Mucosa of descending colon (tissue), 3 donors: ENCODE measurements around the gene ST3GAL3. TPM values are rescaled to one million over a fixed set of nuclear protein-coding genes. Genes with fewer than 3 reads are reported as not detected.

Experiments
- ATAC-seq: fragments of 200-7000 bp; cut with Tn5 transposase; one replicate; pipeline ENCODE4 v1.9.1; 2020; ENCODE audit warnings: mild to moderate bottlenecking, moderate library complexity
- DNase-seq, 3 donors: peaks; one replicate each; pipeline ENCODE4 v3.0.0-alpha.2; 2020
- H3K36me3 ChIP-seq: fragments of 200-600 bp; one replicate; pipeline ENCODE4 v1.8.0; 2021; ENCODE audit warnings: low read depth, mild to moderate bottlenecking
- H3K4me1 ChIP-seq: fragments of 200-600 bp; one replicate; pipeline ENCODE4 v1.8.0; 2021; ENCODE audit warnings: low read depth, mild to moderate bottlenecking
- H3K4me3 ChIP-seq: fragments of 200-600 bp; one replicate; pipeline ENCODE4 v1.8.0; 2021; ENCODE audit warnings: mild to moderate bottlenecking
- H3K9me3 ChIP-seq: fragments of 200-600 bp; one replicate; pipeline ENCODE4 v1.8.0; 2021; ENCODE audit warnings: mild to moderate bottlenecking
- intact Hi-C, 2 donors: fragments of 100-400 bp; cut with DNase I in 1 of 2; cut with micrococcal nuclease in 1 of 2; formaldehyde crosslinking; loops; one replicate each; pipeline versions ENCODE4 v1.11.0 to v1.11.1; 2022; cut with DNase I, micrococcal nuclease
- total RNA-seq, 3 donors: library from RNA; stranded (reverse); fragmentation: NEBNext Ultra II Directional in 2 of 3; extraction: Animal tissue kit (Norgen Biotek cat#: 25700) in 2 of 3; gene quantifications; one replicate each; pipeline versions ENCODE4 v1.2.1 to v1.2.4, GENCODE V29; 2021 to 2023
- TF ChIP-seq, protein P1 (sequence below): fragments of 200-600 bp; IDR thresholded peaks from one replicate; pipeline ENCODE4 v1.8.0; 2022; ENCODE audit warnings: antibody characterized with exemption, mild to moderate bottlenecking
- donor health status: DM: no; HTN: no; CAD: no; lungs with moderate emphysema.
- donor health status: DM: no; HTN: no; CAD: no.
- donor health status: DM: no; HTN: yes; CAD: no.

ST3GAL3 gene
- total RNA-seq, 3 donors from 2014 or later: 9.5 to 26.3 (median 18.2) TPM

DNA sequence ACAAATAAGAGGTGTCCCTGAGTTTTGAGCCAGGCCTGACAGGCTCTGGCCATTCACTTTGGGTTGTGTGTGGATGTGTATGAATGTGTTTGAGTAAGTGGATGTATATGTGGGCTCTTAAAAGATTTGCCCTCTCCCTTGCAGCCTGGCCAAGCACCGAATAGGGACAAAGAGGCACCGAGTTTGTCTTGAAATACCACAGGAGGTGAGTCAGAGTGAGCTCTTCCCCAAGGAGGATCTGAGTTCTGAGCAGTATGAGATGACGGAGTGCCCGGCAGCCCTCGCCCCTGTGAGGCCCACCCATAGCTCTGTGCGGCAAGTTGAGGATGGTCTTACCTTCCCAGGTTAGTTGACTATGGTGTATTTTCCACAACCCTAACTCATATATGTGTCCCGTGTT is 38.4 kb upstream of the ST3GAL3 start:
- no peak for ATAC-seq
- H3K9me3 ChIP-seq: no peaks in the 10 kb centered on the region

DNA sequence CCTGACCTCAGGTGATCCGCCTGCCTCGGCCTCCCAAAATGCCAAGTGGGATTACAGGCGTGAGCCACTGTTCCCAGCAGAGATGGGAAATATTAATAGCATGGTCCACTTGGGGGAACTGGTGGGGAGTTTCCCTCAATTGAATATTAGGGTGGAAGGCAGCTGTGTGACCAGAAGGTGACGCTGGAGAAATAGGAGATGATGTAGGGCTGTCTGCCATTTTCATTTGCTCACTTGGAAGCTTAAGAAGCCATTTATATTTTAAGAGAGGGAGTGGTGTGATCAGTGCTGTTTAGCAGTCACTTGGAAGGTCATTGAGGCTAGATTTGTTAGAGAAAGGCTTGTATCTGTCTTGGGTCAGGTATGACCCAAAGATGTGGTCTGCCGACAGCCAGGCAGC is 37.5 kb upstream of the ST3GAL3 start:
- H3K4me3 ChIP-seq: no peak overlapping the region
- ATAC-seq: no peak
- no peaks in the 10 kb centered on the region for H3K4me1 ChIP-seq
- TF ChIP-seq, protein P1, sequence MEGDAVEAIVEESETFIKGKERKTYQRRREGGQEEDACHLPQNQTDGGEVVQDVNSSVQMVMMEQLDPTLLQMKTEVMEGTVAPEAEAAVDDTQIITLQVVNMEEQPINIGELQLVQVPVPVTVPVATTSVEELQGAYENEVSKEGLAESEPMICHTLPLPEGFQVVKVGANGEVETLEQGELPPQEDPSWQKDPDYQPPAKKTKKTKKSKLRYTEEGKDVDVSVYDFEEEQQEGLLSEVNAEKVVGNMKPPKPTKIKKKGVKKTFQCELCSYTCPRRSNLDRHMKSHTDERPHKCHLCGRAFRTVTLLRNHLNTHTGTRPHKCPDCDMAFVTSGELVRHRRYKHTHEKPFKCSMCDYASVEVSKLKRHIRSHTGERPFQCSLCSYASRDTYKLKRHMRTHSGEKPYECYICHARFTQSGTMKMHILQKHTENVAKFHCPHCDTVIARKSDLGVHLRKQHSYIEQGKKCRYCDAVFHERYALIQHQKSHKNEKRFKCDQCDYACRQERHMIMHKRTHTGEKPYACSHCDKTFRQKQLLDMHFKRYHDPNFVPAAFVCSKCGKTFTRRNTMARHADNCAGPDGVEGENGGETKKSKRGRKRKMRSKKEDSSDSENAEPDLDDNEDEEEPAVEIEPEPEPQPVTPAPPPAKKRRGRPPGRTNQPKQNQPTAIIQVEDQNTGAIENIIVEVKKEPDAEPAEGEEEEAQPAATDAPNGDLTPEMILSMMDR: no peak
- H3K9me3 ChIP-seq: no peaks in the 10 kb centered on the region
- intact Hi-C loops: no loop called here
- no peak for DNase-seq
- H3K36me3 ChIP-seq: peaks cover 27% of the 10 kb centered on the region

More for the DNA sequence above, 38.4 kb upstream of the ST3GAL3 start:
- H3K36me3 ChIP-seq: peaks cover 31% of the 10 kb centered on the region
- no peak for DNase-seq
- H3K4me3 ChIP-seq: no peak overlapping the region
- no peaks in the 10 kb centered on the region for H3K4me1 ChIP-seq
- TF ChIP-seq, protein P1: no peak
- intact Hi-C loops: no loop called here

DNA sequence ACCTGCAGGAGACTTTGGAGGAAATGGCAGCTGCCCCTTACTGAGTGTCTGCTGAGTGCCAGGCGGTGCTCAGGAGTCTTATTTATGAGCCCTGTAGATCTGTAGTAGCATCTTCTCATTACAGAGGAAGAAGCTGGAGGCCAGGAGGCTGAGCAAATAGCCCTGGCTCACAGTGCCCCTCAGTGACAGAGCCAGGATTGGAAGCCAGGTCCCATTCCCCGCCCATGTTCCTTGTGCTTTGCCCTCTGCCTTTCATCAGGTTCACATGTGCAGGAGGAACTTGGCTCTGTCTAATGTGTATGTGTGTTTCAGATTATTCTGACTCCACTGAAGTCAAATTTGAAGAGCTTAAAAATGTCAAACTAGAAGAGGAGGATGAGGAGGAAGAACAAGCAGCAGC is 36.1 kb upstream of the ST3GAL3 start:
- TF ChIP-seq, protein P1: no peak
- ATAC-seq: no peak
- H3K36me3 ChIP-seq: peaks cover 19% of the 10 kb centered on the region
- H3K4me3 ChIP-seq: no peak overlapping the region
- intact Hi-C loops: no loop called here
- H3K9me3 ChIP-seq: no peaks in the 10 kb centered on the region
- no peaks in the 10 kb centered on the region for H3K4me1 ChIP-seq
- no peak for DNase-seq

DNA sequence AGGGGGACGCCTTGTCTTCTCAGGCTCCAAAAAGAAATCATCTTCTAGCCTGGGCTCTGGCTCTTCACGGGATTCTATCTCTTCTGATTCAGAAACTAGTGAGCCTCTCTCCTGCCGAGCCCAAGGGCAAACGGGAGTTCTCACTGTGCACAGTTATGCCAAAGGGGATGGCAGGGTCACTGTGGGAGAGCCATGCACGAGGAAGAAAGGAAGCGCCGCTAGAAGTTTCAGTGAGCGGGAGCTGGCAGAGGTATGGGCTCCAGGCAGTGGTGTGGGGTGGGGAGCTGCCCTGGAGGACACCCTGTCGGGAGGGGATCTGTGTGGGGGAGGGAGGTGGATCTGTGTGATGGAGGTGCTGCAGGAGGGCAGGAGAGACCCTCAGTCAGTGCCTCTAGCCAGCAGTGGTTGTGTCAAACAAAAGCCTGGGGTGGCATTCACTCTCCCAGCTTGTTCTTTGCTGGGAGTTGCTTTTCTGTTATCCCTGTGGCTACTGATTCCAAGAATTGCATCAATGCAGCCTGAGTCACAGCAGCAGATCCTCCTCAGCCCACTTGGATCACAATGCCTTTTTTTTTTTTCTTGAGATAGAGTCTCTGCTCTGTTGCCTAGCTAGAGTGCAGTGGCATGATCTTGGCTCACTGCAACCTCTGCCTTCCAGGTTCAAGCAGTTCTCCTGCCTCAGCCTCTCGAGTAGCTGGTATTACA is 35.6 kb upstream of the ST3GAL3 start:
- no peaks in the 10 kb centered on the region for H3K4me1 ChIP-seq
- TF ChIP-seq, protein P1: no peak
- ATAC-seq (no peak), DNase-seq (no peak)
- no peaks in the 10 kb centered on the region for H3K9me3 ChIP-seq
- intact Hi-C loops: no loop called here
- H3K4me3 ChIP-seq: no peak overlapping the region
- peaks cover 16% of the 10 kb centered on the region for H3K36me3 ChIP-seq

DNA sequence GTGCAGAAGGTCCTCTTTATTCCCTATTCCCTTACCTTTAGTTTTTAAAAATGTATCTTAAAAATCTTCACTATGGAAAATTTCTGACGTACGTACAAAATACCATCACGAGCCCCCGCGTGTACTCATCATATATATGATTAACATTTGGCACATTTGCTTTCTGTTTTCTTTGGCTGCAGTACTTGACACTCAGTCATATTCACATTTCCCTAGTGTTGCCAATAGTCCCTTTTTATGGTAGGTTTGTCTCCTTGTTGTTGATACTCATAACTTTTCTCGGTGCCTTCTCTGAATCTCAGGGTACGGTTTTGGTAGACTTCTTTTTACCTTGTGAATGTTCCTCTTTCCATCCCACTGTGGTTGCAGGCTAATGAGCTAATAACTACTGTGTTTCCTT is 34.1 kb upstream of the ST3GAL3 start:
- TF ChIP-seq, protein P1: no peak

More for the DNA sequence above, 34.1 kb upstream of the ST3GAL3 start:
- Histone ChIP-seq H3K36me3 (peaks cover 16% of the 10 kb centered on the region), H3K4me3 (no peak overlapping the region), H3K9me3 (no peaks in the 10 kb centered on the region), H3K4me1 (no peaks in the 10 kb centered on the region)
- no peak for ATAC-seq
- intact Hi-C loops: no loop called here
- no peak for DNase-seq
